A549 (cell line): Measurements from ENCODE around the gene NOS1AP. TPM values are rescaled to one million over a fixed set of nuclear protein-coding genes. Genes with fewer than 3 reads are reported as not detected.

Source experiments
- ATAC-seq, 2 experiments: fragments of 200-7000 bp in 1 of 2; fragments of >200 bp in 1 of 2; cut with Nextera tagmentation in 1 of 2; cut with Tn5 transposase in 1 of 2; 3 replicates each; pipeline versions ENCODE4 v1.8.0 to v1.9.1; 2018 to 2020; ENCODE audit warnings: mild to moderate bottlenecking in 1 of 2, moderate library complexity in 1 of 2
- CTCF ChIA-PET: fragments of 300-600 bp; sonication (Branson Sonifier 250); formaldehyde crosslinking; extraction: SDS; loops from one replicate; lab custom pipeline; 2021; ENCODE audit warnings: antibody characterized with exemption, inconsistent platforms; lab: Yijun Ruan, JAX
- POLR2A ChIA-PET: fragments of 350-600 bp; formaldehyde crosslinking; extraction: SDS; loops from one replicate; lab custom pipeline; 2021; ENCODE audit warnings: antibody characterized with exemption, inconsistent platforms; lab: Yijun Ruan, JAX
- DNase-seq, 2 experiments: peaks; one replicate each; pipeline versions ENCODE4 v3.0.0 to v3.0.0-alpha.2; 2011 to 2016; ENCODE audit warnings: low read depth in 1 of 2, low spot score in 1 of 2
- FAIRE-seq: peaks from 2 replicates; lab custom pipeline; 2011; peaks lifted over from hg19 to GRCh38; lab: Jason Lieb, UNC
- H3K27ac ChIP-seq, 2 experiments: fragments of >200 bp; sonication (Bioruptor Twin); formaldehyde crosslinking; 3 replicates each; pipeline ENCODE4 v1.5.1; 2016 to 2017
- H3K4me1 ChIP-seq: fragments of >200 bp; sonication (Bioruptor Twin); formaldehyde crosslinking; 3 replicates; pipeline ENCODE4 v1.6.1; 2016
- H3K4me2 ChIP-seq: fragments of >200 bp; sonication (Bioruptor Twin); formaldehyde crosslinking; 3 replicates; pipeline ENCODE4 v1.6.1; 2016
- H3K4me3 ChIP-seq: fragments of >200 bp; sonication (Bioruptor Twin); formaldehyde crosslinking; 3 replicates; pipeline ENCODE4 v1.5.1; 2016
- H3K9me3 ChIP-seq: fragments of >200 bp; sonication (Bioruptor Twin); formaldehyde crosslinking; 3 replicates; pipeline ENCODE4 v1.6.1; 2016
- ATOH8 ChIP-seq: fragments of 250-450 bp; sonication (Bioruptor Pico); IDR thresholded peaks from 2 replicates; pipeline ENCODE4 v1.5.0; 2020; ENCODE audit warnings: low read depth, mild to moderate bottlenecking, moderate library complexity
- BHLHE40 ChIP-seq: IDR thresholded peaks from 2 replicates; pipeline ENCODE4 v1.6.1; 2012; ENCODE audit warnings: low read depth, low read length, inconsistent platforms
- CHD2 ChIP-seq: fragments of 150-350 bp; IDR thresholded peaks from 2 replicates; pipeline ENCODE4 v1.6.1; 2014; ENCODE audit warnings: low read length; ENCODE audit not compliant: partially characterized antibody
- CHD4 ChIP-seq: fragments of 200-600 bp; sonication (generic); IDR thresholded peaks from 2 replicates; pipeline ENCODE4 v1.6.1; 2016; ENCODE audit warnings: antibody characterized with exemption, mild to moderate bottlenecking, borderline replicate concordance
- E2F6 ChIP-seq: IDR thresholded peaks from 2 replicates; pipeline ENCODE4 v1.6.1; 2012; ENCODE audit warnings: low read depth, borderline replicate concordance
- EP300 ChIP-seq, 2 experiments: fragments of >200 bp; sonication (Bioruptor Twin); formaldehyde crosslinking; IDR thresholded peaks; 2 replicates in 1 of 2; 3 replicates in 1 of 2; pipeline ENCODE4 v1.6.1; 2016 to 2017
- GATA3 ChIP-seq: IDR thresholded peaks from 2 replicates; pipeline ENCODE4 v1.6.1; 2012; ENCODE audit warnings: borderline replicate concordance
- HDAC2 ChIP-seq: fragments of 200-600 bp; sonication (generic); IDR thresholded peaks from 2 replicates; pipeline ENCODE4 v1.6.1; 2016
- HEYL ChIP-seq: fragments of 250-450 bp; sonication (Bioruptor Pico); IDR thresholded peaks from 2 replicates; pipeline ENCODE4 v1.8.0; 2021; ENCODE audit warnings: mild to moderate bottlenecking, moderate library complexity
- HMGXB4 ChIP-seq: fragments of 250-450 bp; sonication (Bioruptor Pico); IDR thresholded peaks from 2 replicates; pipeline ENCODE4 v1.5.0; 2021; ENCODE audit warnings: mild to moderate bottlenecking, moderate library complexity, borderline replicate concordance
- HOXB13 ChIP-seq: fragments of 250-450 bp; sonication (Bioruptor Pico); IDR thresholded peaks from 2 replicates; pipeline ENCODE4 v1.5.0; 2020; ENCODE audit warnings: low read depth, mild to moderate bottlenecking, moderate library complexity
- JUN ChIP-seq, 2 experiments: fragments of >200 bp; sonication (Bioruptor Twin); formaldehyde crosslinking; IDR thresholded peaks; 2 replicates in 1 of 2; 3 replicates in 1 of 2; pipeline ENCODE4 v1.6.1; 2016 to 2017
- JUNB ChIP-seq: fragments of >200 bp; sonication (Bioruptor Twin); formaldehyde crosslinking; IDR thresholded peaks from 2 replicates; pipeline ENCODE4 v1.6.1; 2016
- KDM1A ChIP-seq: fragments of 200-600 bp; sonication (generic); IDR thresholded peaks from 2 replicates; pipeline ENCODE4 v1.6.1; 2016; ENCODE audit warnings: low read depth, mild to moderate bottlenecking
- KDM5A ChIP-seq: fragments of 200-600 bp; sonication (generic); IDR thresholded peaks from 2 replicates; pipeline ENCODE4 v1.6.1; 2016; ENCODE audit warnings: antibody characterized with exemption, mild to moderate bottlenecking
- MAZ ChIP-seq: fragments of 150-350 bp; IDR thresholded peaks from 2 replicates; pipeline ENCODE4 v1.6.1; 2014; ENCODE audit warnings: antibody characterized with exemption, low read depth, low read length, borderline replicate concordance
- NR3C1 ChIP-seq: fragments of >200 bp; sonication (Bioruptor Twin); formaldehyde crosslinking; IDR thresholded peaks from 3 replicates; pipeline ENCODE4 v1.6.1; 2017
- PBX3 ChIP-seq: IDR thresholded peaks from 2 replicates; pipeline ENCODE4 v1.6.1; 2012
- PHF8 ChIP-seq: fragments of 200-600 bp; sonication (generic); IDR thresholded peaks from 2 replicates; pipeline ENCODE4 v1.6.1; 2016; ENCODE audit warnings: low read depth, mild to moderate bottlenecking, antibody characterized with exemption, moderate library complexity, borderline replicate concordance
- POLR2A ChIP-seq: IDR thresholded peaks from 2 replicates; pipeline ENCODE4 v1.6.1; 2012; ENCODE audit warnings: mild to moderate bottlenecking, low read length
- POLR2AphosphoS2 ChIP-seq: conservative IDR thresholded peaks from 2 replicates; pipeline ENCODE4 v1.6.1; 2012; ENCODE audit warnings: low read length, improper control_type of control experiment, inconsistent platforms
- RAD21 ChIP-seq, 2 experiments: fragments of >200 bp in 1 of 2; sonication (Bioruptor Twin) in 1 of 2; formaldehyde crosslinking in 1 of 2; IDR thresholded peaks in 1 of 2; conservative IDR thresholded peaks in 1 of 2; 2 replicates in 1 of 2; 3 replicates in 1 of 2; pipeline ENCODE4 v1.6.1; 2012 to 2018; ENCODE audit warnings: inconsistent platforms in 1 of 2
- RCOR1 ChIP-seq: fragments of 150-350 bp; IDR thresholded peaks from 2 replicates; pipeline ENCODE4 v1.6.1; 2014; ENCODE audit warnings: antibody characterized with exemption, low read length, low read depth
- RFX5 ChIP-seq: fragments of 450-650 bp; IDR thresholded peaks from 2 replicates; pipeline ENCODE4 v1.7.1; 2014; ENCODE audit warnings: antibody characterized with exemption, mild to moderate bottlenecking, moderate library complexity
- RNF2 ChIP-seq: fragments of 200-600 bp; sonication (generic); IDR thresholded peaks from 2 replicates; pipeline ENCODE4 v1.6.1; 2016; ENCODE audit warnings: low read depth, mild to moderate bottlenecking, antibody characterized with exemption, moderate library complexity, borderline replicate concordance
- SMC3 ChIP-seq: fragments of >200 bp; sonication (Bioruptor Twin); formaldehyde crosslinking; IDR thresholded peaks from 3 replicates; pipeline ENCODE4 v1.6.1; 2018; ENCODE audit warnings: inconsistent platforms
- TFCP2L1 ChIP-seq: fragments of 250-450 bp; sonication (Bioruptor Pico); IDR thresholded peaks from 2 replicates; pipeline ENCODE4 v1.5.0; 2021; ENCODE audit warnings: mild to moderate bottlenecking
- TP53 ChIP-seq: fragments of 250-450 bp; sonication (Bioruptor Pico); IDR thresholded peaks from 2 replicates; pipeline ENCODE4 v1.5.0; 2021; ENCODE audit warnings: mild to moderate bottlenecking, moderate library complexity
- ZFP36 ChIP-seq: fragments of 450-650 bp; IDR thresholded peaks from 2 replicates; pipeline ENCODE4 v1.6.1; 2014; ENCODE audit warnings: borderline replicate concordance; ENCODE audit not compliant: partially characterized antibody
- ZNF302 ChIP-seq: fragments of 250-450 bp; sonication (Bioruptor Pico); IDR thresholded peaks from 2 replicates; pipeline ENCODE4 v1.9.0; 2021; ENCODE audit warnings: inconsistent platforms, mild to moderate bottlenecking, moderate library complexity
- WGBS: methylation state at CpG from one replicate; pipeline ENCODE4 v1.1.6; 2017; ENCODE audit errors: missing lambda C conversion rate; 5-methylcytosine and 5-hydroxymethylcytosine counted together
- polyA plus RNA-seq, 4 experiments: library from polyadenylated mRNA; depleted of rRNA in 3 of 4; stranded (reverse); fragments of >200 nt; fragmentation: RNase III in 1 of 4; extraction: RNeasy Plus Mini Kit Qiagen cat#74134 plus additional on column Dnase treatment in 1 of 4; gene quantifications; 2 replicates in 3 of 4; 3 replicates in 1 of 4; pipeline ENCODE4 v1.2.3, GENCODE V29; 2011 to 2017

The NOS1AP gene
- polyA plus RNA-seq, 2 of the 4 experiments (the other 2 are of a cell fraction), result 0.17 to 0.25 TPM

- WGBS, result 73% methylated on average over 1 of the region's 1 CpG
- FAIRE-seq (no peak), ATAC-seq (no peak)
- TF ChIP-seq GATA3 (no peak), JUNB (no peak), EP300 (IDR thresholded peaks at IDR 0.05) (no peak), RNF2 (no peak), ZNF302 (CRISPR knock-in tag) (no peak), PHF8 (no peak), CHD2 (no peak), E2F6 (no peak), ZFP36 (no peak), SMC3 (no peak), POLR2AphosphoS2 (no peak)
- TF ChIP-seq, all 56 proteins: peak for 0
- ChIA-PET POLR2A (no interaction called here), CTCF (no interaction called here)
- no peak for DNase-seq
- H3K4me3 ChIP-seq, result no peak overlapping the region
- no peak overlapping the region for H3K4me2 ChIP-seq
- no peaks in the 10 kb centered on the region for H3K4me1 ChIP-seq
- no peak overlapping the region for H3K27ac ChIP-seq
- no peaks in the 10 kb centered on the region for H3K9me3 ChIP-seq
These were observed 244.7 kb downstream of the NOS1AP start for GRCh38 chr1:162314206-162314605.

GRCh38 chr1:162315673-162316072 is 246.2 kb downstream of the NOS1AP start:
- no peak for ATAC-seq
- TF ChIP-seq HEYL (CRISPR knock-in tag) (no peak), CHD2 (no peak), KDM5A (no peak), HDAC2 (no peak), RCOR1 (no peak), PBX3 (no peak), RFX5 (no peak), JUN (IDR thresholded peaks at IDR 0.05) (no peak), BHLHE40 (no peak), MAZ (no peak), TFCP2L1 (CRISPR knock-in tag) (no peak)
- TF ChIP-seq, all 56 proteins: peak for 0
- no peak for FAIRE-seq
- CTCF ChIA-PET, result no interaction called here
- no peak for DNase-seq
- H3K9me3 ChIP-seq, result no peaks in the 10 kb centered on the region
- H3K4me1 ChIP-seq, result no peaks in the 10 kb centered on the region
- POLR2A ChIA-PET, result no interaction called here
- 26% methylated on average over 2 of the region's 2 CpGs for WGBS
- no peak overlapping the region for H3K27ac ChIP-seq
- H3K4me3 ChIP-seq, result no peak overlapping the region
- no peak overlapping the region for H3K4me2 ChIP-seq

- FAIRE-seq, result no peak
- TF ChIP-seq HOXB13 (no peak), CHD4 (no peak), RCOR1 (no peak), ZNF302 (CRISPR knock-in tag) (no peak), ATOH8 (no peak), HEYL (CRISPR knock-in tag) (no peak), KDM1A (no peak), POLR2A (no peak), TP53 (CRISPR knock-in tag) (no peak), HMGXB4 (CRISPR knock-in tag) (no peak), RAD21 (conservative IDR thresholded peaks at IDR 0.05 in 1 of 2, IDR thresholded peaks at IDR 0.05 in 1 of 2) (no peak), CHD2 (no peak), NR3C1 (no peak)
- H3K9me3 ChIP-seq, result no peaks in the 10 kb centered on the region
- H3K4me3 ChIP-seq, result no peak overlapping the region
- ATAC-seq, result no peak
- 36% methylated on average over 4 of the region's 4 CpGs for WGBS
- no peak overlapping the region for H3K27ac ChIP-seq
- no peak for DNase-seq
- POLR2A ChIA-PET, result no interaction called here
- H3K4me1 ChIP-seq, result no peaks in the 10 kb centered on the region
- H3K4me2 ChIP-seq, result no peak overlapping the region
- CTCF ChIA-PET, result no interaction called here
These were observed 246.7 kb downstream of the NOS1AP start for GRCh38 chr1:162316187-162316586.
